Tibial artery (tissue), 4 donors: Measurements from ENCODE around the gene GET3.
A peak's percentile ranks its signal among the peaks of the same experiment; 100 is the strongest.

Experiments
- DNase-seq, 2 donors: peaks; one replicate each; pipeline ENCODE4 v3.0.0-alpha.2; 2019
- H3K27ac ChIP-seq, 2 donors: fragments of 200-600 bp; sonication (generic) in 1 of 2; 1 replicate in 1 of 2; 2 replicates in 1 of 2; pipeline ENCODE4 v1.5.1; 2018 to 2019; ENCODE audit warnings: mild to moderate bottlenecking in 1 of 2
- H3K27me3 ChIP-seq, 2 donors: fragments of 200-600 bp; sonication (generic) in 1 of 2; one replicate each; pipeline versions ENCODE4 v1.5.1 to v1.6.0; 2016 to 2019
- H3K36me3 ChIP-seq, 3 donors: fragments of 200-600 bp; sonication (generic) in 2 of 3; one replicate each; pipeline ENCODE4 v1.5.1; 2016 to 2019; ENCODE audit warnings: mild to moderate bottlenecking in 2 of 3
- H3K4me1 ChIP-seq, 4 donors: fragments of 200-600 bp; sonication (generic) in 2 of 4; 1 replicate in 3 of 4; 2 replicates in 1 of 4; pipeline ENCODE4 v1.5.1; 2016 to 2019
- H3K4me3 ChIP-seq, 2 donors: fragments of 200-600 bp; sonication (generic) in 1 of 2; 1 replicate in 1 of 2; 2 replicates in 1 of 2; pipeline ENCODE4 v1.5.1; 2018 to 2019; ENCODE audit warnings: mild to moderate bottlenecking in 2 of 2
- H3K9me3 ChIP-seq, 3 donors: fragments of 200-600 bp; sonication (generic) in 1 of 3; one replicate each; pipeline ENCODE4 v1.5.1; 2016 to 2019
- intact Hi-C: fragments of 100-400 bp; cut with DNase I; formaldehyde crosslinking; loops from one replicate; pipeline ENCODE4 v1.15.0; 2023; ENCODE audit warnings: low total_unique reads
- TF ChIP-seq, protein P1 (sequence below), 2 experiments: fragments of 200-600 bp in 1 of 2; fragments of 450-650 bp in 1 of 2; IDR thresholded peaks; one replicate each; pipeline ENCODE4 v1.5.1; 2017 to 2019; ENCODE audit warnings: antibody characterized with exemption in 2 of 2, mild to moderate bottlenecking in 1 of 2, moderate library complexity in 1 of 2

Gene GET3

DNA sequence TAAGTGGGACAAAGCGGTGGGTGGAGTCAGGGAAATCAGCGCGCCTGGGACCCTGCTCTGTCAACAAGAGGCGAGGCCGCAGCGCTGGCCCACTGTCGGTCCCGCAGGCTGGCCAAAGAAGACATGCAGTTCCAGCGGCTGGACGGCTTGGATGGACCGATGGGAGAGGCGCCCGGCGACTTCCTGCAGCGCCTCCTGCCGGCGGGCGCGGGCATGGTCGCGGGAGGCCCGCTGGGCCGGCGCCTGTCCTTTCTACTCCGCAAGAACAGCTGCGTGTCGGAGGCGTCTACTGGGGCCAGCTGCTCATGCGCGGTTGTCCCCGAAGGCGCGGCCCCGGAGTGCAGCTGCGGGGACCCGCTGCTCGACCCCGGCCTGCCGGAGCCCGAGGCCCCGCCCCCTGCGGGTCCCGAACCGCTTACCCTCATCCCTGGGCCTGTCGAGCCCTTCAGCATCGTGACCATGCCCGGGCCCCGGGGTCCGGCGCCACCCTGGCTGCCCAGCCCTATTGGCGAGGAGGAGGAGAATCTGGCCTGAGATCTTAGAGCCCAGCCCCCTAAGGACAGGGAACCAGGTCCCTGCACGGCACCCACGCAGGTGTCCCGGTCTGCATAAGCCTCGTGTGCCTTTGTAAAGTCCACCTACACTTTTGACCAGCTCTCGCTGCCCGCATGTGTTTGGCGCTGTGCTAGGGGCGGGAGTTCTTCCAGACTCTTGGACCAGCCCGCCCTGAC lies 20.4 kb downstream of the GET3 start:
- H3K9me3 ChIP-seq: no peaks in the 10 kb centered on the region
- intact Hi-C loops: no loop called here
- peaks cover 0 to 8% (median 0%) of the 10 kb centered on the region in 3 donors for H3K36me3 ChIP-seq
- peaks cover 0 to 12% (median 11%) of the 10 kb centered on the region in 4 donors for H3K4me1 ChIP-seq
- peak overlapping the region; percentile 41 to 51 for H3K4me3 ChIP-seq
- peak overlapping the region; percentile 45 to 66 for H3K27ac ChIP-seq
- TF ChIP-seq, protein P1, sequence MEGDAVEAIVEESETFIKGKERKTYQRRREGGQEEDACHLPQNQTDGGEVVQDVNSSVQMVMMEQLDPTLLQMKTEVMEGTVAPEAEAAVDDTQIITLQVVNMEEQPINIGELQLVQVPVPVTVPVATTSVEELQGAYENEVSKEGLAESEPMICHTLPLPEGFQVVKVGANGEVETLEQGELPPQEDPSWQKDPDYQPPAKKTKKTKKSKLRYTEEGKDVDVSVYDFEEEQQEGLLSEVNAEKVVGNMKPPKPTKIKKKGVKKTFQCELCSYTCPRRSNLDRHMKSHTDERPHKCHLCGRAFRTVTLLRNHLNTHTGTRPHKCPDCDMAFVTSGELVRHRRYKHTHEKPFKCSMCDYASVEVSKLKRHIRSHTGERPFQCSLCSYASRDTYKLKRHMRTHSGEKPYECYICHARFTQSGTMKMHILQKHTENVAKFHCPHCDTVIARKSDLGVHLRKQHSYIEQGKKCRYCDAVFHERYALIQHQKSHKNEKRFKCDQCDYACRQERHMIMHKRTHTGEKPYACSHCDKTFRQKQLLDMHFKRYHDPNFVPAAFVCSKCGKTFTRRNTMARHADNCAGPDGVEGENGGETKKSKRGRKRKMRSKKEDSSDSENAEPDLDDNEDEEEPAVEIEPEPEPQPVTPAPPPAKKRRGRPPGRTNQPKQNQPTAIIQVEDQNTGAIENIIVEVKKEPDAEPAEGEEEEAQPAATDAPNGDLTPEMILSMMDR (IDR thresholded peaks at IDR 0.05): peak; percentile 83 to 88
- DNase-seq: peak; percentile 59 to 80
- peaks cover 0 to 10% of the 10 kb centered on the region in 2 donors for H3K27me3 ChIP-seq

DNA sequence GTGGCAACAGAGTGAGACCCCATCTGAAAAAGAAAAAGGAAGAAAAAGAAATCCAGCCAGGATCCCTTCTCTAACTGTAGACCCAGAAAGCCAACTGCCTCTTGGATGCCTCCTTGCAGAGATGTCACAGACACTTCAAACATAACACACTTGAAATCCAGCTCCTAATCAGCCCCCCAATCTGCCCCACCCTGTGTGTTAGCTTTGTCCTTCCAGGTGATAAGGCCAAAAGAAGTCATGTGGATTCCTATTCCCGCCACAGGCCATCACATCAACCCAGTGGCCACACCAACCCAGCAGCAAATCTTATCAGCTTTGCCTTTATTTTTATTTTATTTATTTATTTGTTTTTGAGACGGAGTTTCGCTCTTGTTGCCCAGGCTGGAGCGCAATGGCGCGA lies 22.4 kb downstream of the GET3 start:
- intact Hi-C loops: no loop called here
- Histone ChIP-seq H3K4me1 (peaks cover 0 to 12% (median 11%) of the 10 kb centered on the region in 4 donors), H3K9me3 (no peaks in the 10 kb centered on the region), H3K27ac (no peak overlapping the region), H3K4me3 (no peak overlapping the region), H3K36me3 (peaks cover 0 to 27% (median 14%) of the 10 kb centered on the region in 3 donors), H3K27me3 (no peaks in the 10 kb centered on the region)
- TF ChIP-seq, protein P1 (IDR thresholded peaks at IDR 0.05): no peak
- DNase-seq: no peak

DNA sequence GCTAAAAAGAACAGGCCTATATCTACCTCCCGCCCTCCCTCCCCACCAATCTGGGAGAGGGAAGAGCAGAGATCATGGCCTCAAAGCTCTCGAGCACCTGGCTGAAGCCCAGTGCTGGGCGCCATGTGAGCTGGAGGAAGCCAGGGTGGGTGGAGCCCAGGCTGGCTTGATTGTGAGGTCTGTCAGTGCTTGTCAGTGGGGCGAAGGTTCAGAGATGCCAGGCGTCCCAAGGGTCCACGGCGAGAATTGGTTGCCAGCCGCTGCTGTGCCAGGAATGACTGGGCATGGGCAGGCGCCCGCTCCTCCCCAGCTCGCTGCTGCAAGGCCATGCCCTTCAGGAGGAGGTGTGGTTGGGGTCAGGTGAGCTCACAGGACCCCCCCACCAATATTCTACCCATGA lies 25.8 kb downstream of the GET3 start:
- TF ChIP-seq, protein P1 (IDR thresholded peaks at IDR 0.05): no peak
- intact Hi-C loops: no loop called here
- no peak overlapping the region for H3K27ac ChIP-seq
- H3K36me3 ChIP-seq: peaks cover 0 to 44% (median 16%) of the 10 kb centered on the region in 3 donors
- H3K27me3 ChIP-seq: no peaks in the 10 kb centered on the region
- H3K9me3 ChIP-seq: no peaks in the 10 kb centered on the region
- H3K4me3 ChIP-seq: no peak overlapping the region
- peaks cover 0 to 8% (median 2%) of the 10 kb centered on the region in 4 donors for H3K4me1 ChIP-seq
- no peak for DNase-seq

DNA sequence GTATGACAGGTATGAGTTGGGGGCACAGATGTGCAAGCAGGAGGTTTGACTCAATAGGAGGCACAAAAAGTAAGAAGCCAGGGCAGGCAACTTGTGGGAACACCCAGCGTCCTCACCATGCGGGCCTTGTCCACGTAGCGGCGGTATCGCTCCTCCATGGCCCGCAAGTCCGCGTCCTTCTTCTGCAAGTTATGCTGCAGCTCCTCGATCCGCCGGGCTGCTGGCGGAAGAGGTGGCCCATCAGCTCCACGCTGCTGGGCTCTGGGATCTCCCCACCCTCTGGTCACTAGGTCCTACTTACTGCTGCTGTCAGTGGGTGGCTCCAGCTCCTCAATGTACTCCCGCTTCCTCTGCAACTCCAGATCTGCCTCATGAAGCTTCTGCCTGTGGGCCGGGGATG lies 27.4 kb downstream of the GET3 start:
- H3K27me3 ChIP-seq: no peaks in the 10 kb centered on the region
- H3K9me3 ChIP-seq: no peaks in the 10 kb centered on the region
- H3K36me3 ChIP-seq: peaks cover 0 to 49% (median 16%) of the 10 kb centered on the region in 3 donors
- TF ChIP-seq, protein P1 (IDR thresholded peaks at IDR 0.05): no peak
- intact Hi-C loops: loop anchor here (5.0 kb wide), 1 partner anchor 83 kb away; no protein-coding TSS in a partner anchor
- no peak for DNase-seq
- no peak overlapping the region for H3K27ac ChIP-seq
- peaks cover 0 to 8% (median 2%) of the 10 kb centered on the region in 4 donors for H3K4me1 ChIP-seq
- no peak overlapping the region for H3K4me3 ChIP-seq

DNA sequence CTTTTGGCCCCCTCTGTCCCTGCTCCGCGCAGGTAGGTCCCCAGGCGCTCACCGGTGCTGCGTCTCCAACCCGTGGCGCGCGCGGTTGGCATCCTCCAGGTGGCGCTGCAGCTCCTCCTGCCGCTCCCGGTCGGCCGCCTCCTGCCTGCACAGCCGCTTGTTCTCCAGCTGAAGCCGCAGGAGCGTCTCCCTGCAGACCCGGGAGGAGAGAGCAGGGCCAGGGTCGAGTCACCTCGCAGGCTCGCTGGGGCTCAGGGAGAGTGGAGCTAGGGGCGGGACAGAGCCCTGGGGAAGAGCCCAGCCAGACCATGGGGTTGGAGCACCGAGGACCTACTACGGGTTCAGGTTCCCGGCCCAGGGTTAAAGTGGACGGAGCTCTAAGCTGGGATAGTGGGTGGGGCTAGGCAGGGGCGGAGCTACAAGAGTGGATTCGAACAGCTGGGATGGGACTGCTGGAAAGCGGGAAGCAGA lies 28.8 kb downstream of the GET3 start:
- Histone ChIP-seq H3K9me3 (no peaks in the 10 kb centered on the region), H3K4me3 (peak overlapping the region; percentile 39 to 40), H3K27me3 (no peaks in the 10 kb centered on the region), H3K36me3 (peaks cover 0 to 63% (median 16%) of the 10 kb centered on the region in 3 donors), H3K4me1 (peaks cover 0 to 8% (median 2%) of the 10 kb centered on the region in 4 donors), H3K27ac (peak overlapping the region in 1 of 2 donors; percentile 27)
- intact Hi-C loops: loop anchor here (2.0 to 5.0 kb wide), 2 partner anchors 31 to 81 kb away; no protein-coding TSS in a partner anchor
- TF ChIP-seq, protein P1 (IDR thresholded peaks at IDR 0.05): peak; percentile 67 to 77
- peak; percentile 72 to 86 for DNase-seq
